ENCODE data around the gene SMIM41.

The SMIM41 gene

DNA sequence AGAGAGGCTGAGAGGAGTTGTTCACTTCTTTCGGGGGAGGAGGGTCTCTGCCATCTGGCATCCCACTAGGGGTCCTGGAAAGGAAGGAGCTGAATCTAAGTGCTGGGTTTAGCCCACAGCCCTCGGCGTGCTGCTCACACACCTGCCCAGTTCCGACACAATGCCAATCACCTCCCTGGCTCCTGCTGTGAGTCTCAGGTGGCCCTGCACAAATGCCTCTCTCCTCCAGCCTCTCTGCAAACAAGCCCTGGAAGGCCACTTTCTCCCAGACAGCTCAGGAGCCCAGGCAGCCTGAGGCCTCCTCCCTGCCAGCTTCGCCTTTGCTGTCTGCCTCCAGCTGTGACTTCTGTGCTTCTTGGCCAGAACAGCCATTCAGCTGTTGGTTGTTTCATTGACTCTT lies 51.2 kb downstream of the SMIM41 start:
- DNase-seq (ENCODE audit: extremely low read depth, insufficient read length), result no peak
- H3K27me3 ChIP-seq (replicated peaks; ENCODE audit: control insufficient read depth, insufficient read depth, low read length), result no peaks in the 10 kb centered on the region; the same call in 1 of the 2 replicates
- no peak overlapping the region for H3K4me3 ChIP-seq (replicated peaks; ENCODE audit: low read depth, low read length)
- no peaks in the 10 kb centered on the region for H3K36me3 ChIP-seq (ENCODE audit: control insufficient read depth, insufficient read depth, low read length)
- TF ChIP-seq, protein P1, sequence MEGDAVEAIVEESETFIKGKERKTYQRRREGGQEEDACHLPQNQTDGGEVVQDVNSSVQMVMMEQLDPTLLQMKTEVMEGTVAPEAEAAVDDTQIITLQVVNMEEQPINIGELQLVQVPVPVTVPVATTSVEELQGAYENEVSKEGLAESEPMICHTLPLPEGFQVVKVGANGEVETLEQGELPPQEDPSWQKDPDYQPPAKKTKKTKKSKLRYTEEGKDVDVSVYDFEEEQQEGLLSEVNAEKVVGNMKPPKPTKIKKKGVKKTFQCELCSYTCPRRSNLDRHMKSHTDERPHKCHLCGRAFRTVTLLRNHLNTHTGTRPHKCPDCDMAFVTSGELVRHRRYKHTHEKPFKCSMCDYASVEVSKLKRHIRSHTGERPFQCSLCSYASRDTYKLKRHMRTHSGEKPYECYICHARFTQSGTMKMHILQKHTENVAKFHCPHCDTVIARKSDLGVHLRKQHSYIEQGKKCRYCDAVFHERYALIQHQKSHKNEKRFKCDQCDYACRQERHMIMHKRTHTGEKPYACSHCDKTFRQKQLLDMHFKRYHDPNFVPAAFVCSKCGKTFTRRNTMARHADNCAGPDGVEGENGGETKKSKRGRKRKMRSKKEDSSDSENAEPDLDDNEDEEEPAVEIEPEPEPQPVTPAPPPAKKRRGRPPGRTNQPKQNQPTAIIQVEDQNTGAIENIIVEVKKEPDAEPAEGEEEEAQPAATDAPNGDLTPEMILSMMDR (IDR thresholded peaks at IDR 0.05; ENCODE audit: insufficient read depth, low read length, poor library complexity, severe bottlenecking), result no peak

DNA sequence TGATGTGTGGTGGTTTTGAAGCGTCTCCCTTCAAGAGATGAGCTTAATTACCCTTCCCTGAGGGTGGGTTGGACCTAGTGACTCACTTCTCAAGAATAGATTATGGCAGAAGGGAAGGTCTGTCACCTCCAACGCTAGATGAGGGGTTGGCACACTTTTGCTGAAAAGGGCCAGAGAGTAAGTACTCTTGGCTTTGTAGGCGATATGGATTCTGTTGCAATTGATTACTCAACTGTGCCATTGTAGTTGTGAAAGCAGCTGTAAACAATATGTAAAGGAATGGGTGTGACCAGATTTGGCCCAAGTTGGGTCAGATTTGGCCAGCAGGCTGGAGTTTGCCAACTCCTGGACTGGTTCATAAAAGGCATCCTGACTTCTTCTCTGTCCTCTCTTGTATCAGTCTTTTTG lies 53.3 kb downstream of the SMIM41 start:
- H3K4me3 ChIP-seq (replicated peaks; ENCODE audit: low read depth, low read length), result no peak overlapping the region
- DNase-seq (ENCODE audit: extremely low read depth, insufficient read length), result no peak
- no peaks in the 10 kb centered on the region for H3K27me3 ChIP-seq (replicated peaks; ENCODE audit: control insufficient read depth, insufficient read depth, low read length)
- TF ChIP-seq, protein P1 (IDR thresholded peaks at IDR 0.05; ENCODE audit: insufficient read depth, low read length, poor library complexity, severe bottlenecking), result no peak
- no peaks in the 10 kb centered on the region for H3K36me3 ChIP-seq (ENCODE audit: control insufficient read depth, insufficient read depth, low read length)

DNA sequence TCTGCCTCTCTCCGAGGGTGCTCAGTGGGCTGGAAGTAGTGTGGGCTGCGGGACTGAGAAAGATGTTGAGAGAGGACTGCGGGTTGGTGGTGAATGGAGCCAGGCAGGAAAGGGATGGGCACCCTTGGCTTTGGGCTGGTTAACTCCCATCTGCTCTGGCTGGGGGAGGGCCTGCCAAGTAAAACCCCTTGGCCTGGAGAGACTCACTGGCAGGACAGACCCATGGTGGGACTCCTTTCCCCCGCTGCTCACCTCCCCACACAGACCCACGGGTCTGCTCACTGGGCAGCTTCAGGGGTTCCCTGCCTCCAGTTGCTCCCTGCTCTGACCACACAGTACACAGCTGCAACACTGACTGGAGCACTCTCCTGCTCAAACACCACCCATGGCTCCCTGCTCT lies 58.2 kb downstream of the SMIM41 start:
- Histone ChIP-seq H3K4me3 (replicated peaks; ENCODE audit: low read depth, low read length) (no peak overlapping the region), H3K27me3 (replicated peaks; ENCODE audit: control insufficient read depth, insufficient read depth, low read length) (peaks cover 3% of the 10 kb centered on the region), H3K36me3 (ENCODE audit: control insufficient read depth, insufficient read depth, low read length) (no peaks in the 10 kb centered on the region)
- TF ChIP-seq, protein P1 (IDR thresholded peaks at IDR 0.05; ENCODE audit: insufficient read depth, low read length, poor library complexity, severe bottlenecking), result no peak
- DNase-seq (ENCODE audit: extremely low read depth, insufficient read length), result no peak

DNA sequence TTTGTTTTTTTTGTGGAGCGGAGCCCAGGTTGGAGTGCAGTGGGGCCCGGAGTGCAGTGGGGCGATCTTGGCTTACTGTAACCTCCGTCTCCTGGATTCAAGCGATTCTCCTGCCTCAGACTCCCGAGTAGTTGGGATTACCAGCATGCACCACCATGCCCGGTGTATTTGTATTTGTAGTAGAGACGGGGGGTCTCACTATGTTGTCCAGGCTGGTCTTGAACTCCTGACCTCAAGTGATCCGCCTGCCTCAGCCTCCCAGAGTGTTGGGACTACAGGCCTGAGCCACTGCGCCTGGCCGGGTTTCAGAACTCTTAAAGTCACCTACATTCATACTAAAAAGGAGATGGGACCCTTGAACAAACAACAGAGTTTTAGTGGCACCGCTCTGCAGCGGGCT lies 59.6 kb downstream of the SMIM41 start:
- Histone ChIP-seq H3K27me3 (replicated peaks; ENCODE audit: control insufficient read depth, insufficient read depth, low read length) (peaks cover 3% of the 10 kb centered on the region), H3K4me3 (replicated peaks; ENCODE audit: low read depth, low read length) (no peak overlapping the region), H3K36me3 (ENCODE audit: control insufficient read depth, insufficient read depth, low read length) (no peaks in the 10 kb centered on the region)
- no peak for DNase-seq (ENCODE audit: extremely low read depth, insufficient read length)
- TF ChIP-seq, protein P1 (IDR thresholded peaks at IDR 0.05; ENCODE audit: insufficient read depth, low read length, poor library complexity, severe bottlenecking), result no peak

GRCh38 chr12:52139579-52140062 lies 60.1 kb downstream of the SMIM41 start:
- Histone ChIP-seq H3K4me3 (replicated peaks; ENCODE audit: low read depth, low read length) (no peak overlapping the region), H3K27me3 (replicated peaks; ENCODE audit: control insufficient read depth, insufficient read depth, low read length) (peaks cover 3% of the 10 kb centered on the region), H3K36me3 (ENCODE audit: control insufficient read depth, insufficient read depth, low read length) (no peaks in the 10 kb centered on the region)
- no peak for DNase-seq (ENCODE audit: extremely low read depth, insufficient read length)
- TF ChIP-seq, protein P1 (IDR thresholded peaks at IDR 0.05; ENCODE audit: insufficient read depth, low read length, poor library complexity, severe bottlenecking), result peak; percentile 84

DNA sequence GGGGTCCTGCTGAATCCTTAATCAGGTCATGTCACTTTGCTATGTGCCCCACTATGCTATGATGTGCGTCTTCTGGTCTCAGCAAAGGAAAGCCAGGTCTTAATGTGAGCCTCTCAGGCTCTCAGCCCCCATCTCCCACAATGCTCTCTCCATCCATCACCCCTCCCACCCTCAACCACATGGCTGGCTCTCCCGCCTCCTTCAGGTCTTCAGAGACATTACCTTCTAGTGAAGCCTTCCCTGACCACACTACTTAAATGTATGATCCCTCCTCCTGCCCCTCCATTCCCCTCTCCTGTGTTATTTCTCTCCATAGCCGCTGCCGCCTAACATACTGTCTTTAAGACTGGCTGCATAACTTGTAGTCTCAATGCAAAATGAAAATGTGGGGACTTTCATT lies 61.8 kb downstream of the SMIM41 start:
- Histone ChIP-seq H3K27me3 (replicated peaks; ENCODE audit: control insufficient read depth, insufficient read depth, low read length) (peaks cover 3% of the 10 kb centered on the region), H3K36me3 (ENCODE audit: control insufficient read depth, insufficient read depth, low read length) (no peaks in the 10 kb centered on the region), H3K4me3 (replicated peaks; ENCODE audit: low read depth, low read length) (no peak overlapping the region)
- DNase-seq (ENCODE audit: extremely low read depth, insufficient read length), result no peak
- TF ChIP-seq, protein P1 (IDR thresholded peaks at IDR 0.05; ENCODE audit: insufficient read depth, low read length, poor library complexity, severe bottlenecking), result peak; percentile 10
